HepG2 (cell line): ENCODE data around the gene JUND. TPM values are rescaled to one million over a fixed set of nuclear protein-coding genes. Genes with fewer than 3 reads are reported as not detected.
A peak's percentile ranks its signal among the peaks of the same experiment; 100 is the strongest.

Source experiments
- JUN ChIP-seq: sonication (generic); formaldehyde crosslinking; IDR thresholded peaks from 2 replicates; pipeline ENCODE4 v1.4.0; 2020; ENCODE audit warnings: mild to moderate bottlenecking, missing genetic modification reagents
- NONO ChIP-seq, 2 experiments: fragments of 450-650 bp in 1 of 2; sonication (generic) in 1 of 2; formaldehyde crosslinking in 1 of 2; IDR thresholded peaks in 1 of 2; conservative IDR thresholded peaks in 1 of 2; 2 replicates each; pipeline versions ENCODE4 v1.6.1 to v1.8.0; 2017 to 2022; ENCODE audit warnings: mild to moderate bottlenecking in 1 of 2, missing genetic modification reagents in 1 of 2, moderate library complexity in 1 of 2
- PAWR ChIP-seq: sonication (generic); formaldehyde crosslinking; IDR thresholded peaks from 2 replicates; pipeline ENCODE4 v1.4.0; 2020; ENCODE audit warnings: missing genetic modification reagents, mild to moderate bottlenecking, borderline replicate concordance
- POLR2A ChIP-seq, 2 experiments: IDR thresholded peaks; 2 replicates each; pipeline ENCODE4 v1.6.1; 2011; ENCODE audit warnings: low read depth in 2 of 2, low read length in 2 of 2, mild to moderate bottlenecking in 1 of 2, moderate library complexity in 1 of 2; ENCODE audit not compliant: insufficient read depth in 1 of 2
- POLR2G ChIP-seq: fragments of 200-400 bp; formaldehyde crosslinking; IDR thresholded peaks from 2 replicates; pipeline ENCODE4 v1.6.1; 2018; ENCODE audit warnings: mild to moderate bottlenecking, low read depth, low read length, moderate library complexity
- SMC3 ChIP-seq: IDR thresholded peaks from 2 replicates; pipeline ENCODE4 v1.6.1; 2011; ENCODE audit warnings: low read length, improper control_type of control experiment
- TEAD3 ChIP-seq: optimal IDR thresholded peaks from 2 replicates; pipeline ENCODE3; 2016; ENCODE audit warnings: borderline replicate concordance
- TFDP2 ChIP-seq: sonication (generic); formaldehyde crosslinking; IDR thresholded peaks from 2 replicates; pipeline ENCODE4 v1.4.0; 2020; ENCODE audit warnings: missing genetic modification reagents
- ZNF230 ChIP-seq: sonication (generic); formaldehyde crosslinking; IDR thresholded peaks from 2 replicates; pipeline ENCODE4 v1.4.0; 2020; ENCODE audit warnings: mild to moderate bottlenecking, missing genetic modification reagents
- ZNF691 ChIP-seq: sonication (generic); formaldehyde crosslinking; IDR thresholded peaks from 2 replicates; pipeline ENCODE4 v1.4.0; 2020; ENCODE audit warnings: missing genetic modification reagents, low read depth, mild to moderate bottlenecking, borderline replicate concordance
- ZNF709 ChIP-seq: sonication (generic); formaldehyde crosslinking; IDR thresholded peaks from 2 replicates; pipeline ENCODE4 v1.5.0; 2020; ENCODE audit warnings: mild to moderate bottlenecking, missing genetic modification reagents
- ZNF770 ChIP-seq: sonication (generic); formaldehyde crosslinking; IDR thresholded peaks from 2 replicates; pipeline ENCODE4 v1.5.0; 2020; ENCODE audit warnings: mild to moderate bottlenecking, missing genetic modification reagents
- ZNF850 ChIP-seq: sonication (generic); formaldehyde crosslinking; conservative IDR thresholded peaks from 2 replicates; pipeline ENCODE4 v1.9.0; 2021; ENCODE audit warnings: mild to moderate bottlenecking, missing genetic modification reagents
- ZSCAN5A ChIP-seq: sonication (generic); formaldehyde crosslinking; IDR thresholded peaks from 2 replicates; pipeline ENCODE4 v1.8.0; 2022; ENCODE audit warnings: mild to moderate bottlenecking, missing genetic modification reagents, borderline replicate concordance
- polyA plus RNA-seq, 8 experiments: library from polyadenylated mRNA; depleted of rRNA in 3 of 8; stranded (reverse) in 7 of 8; unstranded in 1 of 8; fragments of >200 nt; fragmentation: Illumina TruSeq in 4 of 8; extraction: Trizol in 4 of 8; gene quantifications; 2 replicates each; pipeline versions ENCODE4 v1.2.1 to v1.2.3, GENCODE V29; 2011 to 2016; ENCODE audit warnings: low read depth in 4 of 8, missing spikeins in 1 of 8, mixed read lengths in 1 of 8; ENCODE audit not compliant: insufficient read depth in 1 of 8
- total RNA-seq, 5 experiments: library from RNA; depleted of rRNA; stranded (reverse); fragments of >200 nt; fragmentation: Illumina TruSeq; extraction: Trizol; gene quantifications; 2 replicates each; pipeline ENCODE4 v1.2.3, GENCODE V29; 2016; ENCODE audit warnings: low read depth in 1 of 5
- TF ChIP-seq, protein P1 (sequence below): sonication (generic); formaldehyde crosslinking; IDR thresholded peaks from 2 replicates; pipeline ENCODE4 v1.4.0; 2020; ENCODE audit warnings: missing genetic modification reagents, borderline replicate concordance
- TF ChIP-seq, protein P2 (sequence below): sonication (generic); formaldehyde crosslinking; IDR thresholded peaks from 2 replicates; pipeline ENCODE4 v1.9.0; 2022; ENCODE audit warnings: missing genetic modification reagents, mild to moderate bottlenecking, borderline replicate concordance

Gene JUND
- total and polyA plus RNA-seq, 2 of the 13 experiments (the other 11 are each of a cell fraction or from before 2014, with no cell fraction given): 41.2 to 59.8 TPM

DNA sequence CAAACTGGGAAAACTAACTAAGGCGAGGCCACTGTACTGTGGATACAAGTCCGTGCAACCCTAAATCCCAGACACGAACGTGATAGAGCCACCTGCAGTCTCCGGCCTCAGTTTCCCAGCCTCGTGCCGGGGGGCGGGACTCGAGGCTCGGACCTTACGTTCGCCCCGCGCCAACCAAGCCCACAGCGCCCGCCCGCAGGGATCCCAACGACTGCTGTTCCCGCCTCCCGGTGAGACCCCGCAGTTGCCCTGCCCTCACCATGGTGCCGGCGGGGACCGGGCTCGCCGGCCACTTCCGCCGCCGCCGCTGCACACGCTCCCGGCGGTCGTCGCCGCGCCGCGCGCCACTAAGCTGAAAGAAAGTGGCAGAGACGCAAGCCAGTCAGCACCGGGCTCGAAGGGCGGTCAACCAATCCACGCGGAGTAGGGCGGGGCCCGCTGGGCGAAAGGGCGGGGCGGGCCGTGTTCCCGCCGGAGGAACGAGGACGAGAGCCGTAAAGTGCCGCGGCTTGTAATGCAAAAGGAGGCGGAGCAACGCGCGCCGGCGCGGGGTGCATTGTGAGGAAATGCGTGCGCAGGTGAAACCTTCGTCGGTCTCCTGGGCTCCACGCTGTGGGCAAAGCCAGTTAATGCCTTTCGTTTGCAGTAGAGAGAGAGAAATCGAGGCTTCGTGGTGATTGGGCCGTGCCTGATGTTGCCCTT is 41.5 kb upstream of the JUND start, which contains the start of gene LSM4 (continued):
- TF ChIP-seq, protein P1, sequence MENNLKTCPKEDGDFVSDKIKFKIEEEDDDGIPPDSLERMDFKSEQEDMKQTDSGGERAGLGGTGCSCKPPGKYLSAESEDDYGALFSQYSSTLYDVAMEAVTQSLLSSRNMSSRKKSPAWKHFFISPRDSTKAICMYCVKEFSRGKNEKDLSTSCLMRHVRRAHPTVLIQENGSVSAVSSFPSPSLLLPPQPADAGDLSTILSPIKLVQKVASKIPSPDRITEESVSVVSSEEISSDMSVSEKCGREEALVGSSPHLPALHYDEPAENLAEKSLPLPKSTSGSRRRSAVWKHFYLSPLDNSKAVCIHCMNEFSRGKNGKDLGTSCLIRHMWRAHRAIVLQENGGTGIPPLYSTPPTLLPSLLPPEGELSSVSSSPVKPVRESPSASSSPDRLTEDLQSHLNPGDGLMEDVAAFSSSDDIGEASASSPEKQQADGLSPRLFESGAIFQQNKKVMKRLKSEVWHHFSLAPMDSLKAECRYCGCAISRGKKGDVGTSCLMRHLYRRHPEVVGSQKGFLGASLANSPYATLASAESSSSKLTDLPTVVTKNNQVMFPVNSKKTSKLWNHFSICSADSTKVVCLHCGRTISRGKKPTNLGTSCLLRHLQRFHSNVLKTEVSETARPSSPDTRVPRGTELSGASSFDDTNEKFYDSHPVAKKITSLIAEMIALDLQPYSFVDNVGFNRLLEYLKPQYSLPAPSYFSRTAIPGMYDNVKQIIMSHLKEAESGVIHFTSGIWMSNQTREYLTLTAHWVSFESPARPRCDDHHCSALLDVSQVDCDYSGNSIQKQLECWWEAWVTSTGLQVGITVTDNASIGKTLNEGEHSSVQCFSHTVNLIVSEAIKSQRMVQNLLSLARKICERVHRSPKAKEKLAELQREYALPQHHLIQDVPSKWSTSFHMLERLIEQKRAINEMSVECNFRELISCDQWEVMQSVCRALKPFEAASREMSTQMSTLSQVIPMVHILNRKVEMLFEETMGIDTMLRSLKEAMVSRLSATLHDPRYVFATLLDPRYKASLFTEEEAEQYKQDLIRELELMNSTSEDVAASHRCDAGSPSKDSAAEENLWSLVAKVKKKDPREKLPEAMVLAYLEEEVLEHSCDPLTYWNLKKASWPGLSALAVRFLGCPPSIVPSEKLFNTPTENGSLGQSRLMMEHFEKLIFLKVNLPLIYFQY (CRISPR knock-in tag): no peak
- TF ChIP-seq ZNF691 (CRISPR knock-in tag): no peak
- TF ChIP-seq TFDP2: peak; percentile 98
- TF ChIP-seq ZNF770 (CRISPR knock-in tag): peak; percentile 44; the same call in 1 of the 2 replicates
- peak; percentile 78 for TF ChIP-seq POLR2G
- TF ChIP-seq ZNF709: 0 out of 2 replicates have a peak, but pooled peaks have one; percentile 84
- peak; percentile 77 for TF ChIP-seq TEAD3 (CRISPR knock-in tag)
- no peak for TF ChIP-seq JUN (CRISPR knock-in tag)
- no peak for TF ChIP-seq PAWR
- peak; percentile 40; the same call in 1 of the 2 replicates for TF ChIP-seq ZNF850 (CRISPR knock-in tag)
- TF ChIP-seq SMC3: peak; percentile 73
- no peak for TF ChIP-seq NONO (IDR thresholded peaks at IDR 0.05)
- peak; percentile 62 for TF ChIP-seq NONO (CRISPR knock-in tag; conservative IDR thresholded peaks at IDR 0.05)
- no peak; the same call in 1 of the 2 replicates for TF ChIP-seq ZNF230 (CRISPR knock-in tag)
- TF ChIP-seq, protein P2, sequence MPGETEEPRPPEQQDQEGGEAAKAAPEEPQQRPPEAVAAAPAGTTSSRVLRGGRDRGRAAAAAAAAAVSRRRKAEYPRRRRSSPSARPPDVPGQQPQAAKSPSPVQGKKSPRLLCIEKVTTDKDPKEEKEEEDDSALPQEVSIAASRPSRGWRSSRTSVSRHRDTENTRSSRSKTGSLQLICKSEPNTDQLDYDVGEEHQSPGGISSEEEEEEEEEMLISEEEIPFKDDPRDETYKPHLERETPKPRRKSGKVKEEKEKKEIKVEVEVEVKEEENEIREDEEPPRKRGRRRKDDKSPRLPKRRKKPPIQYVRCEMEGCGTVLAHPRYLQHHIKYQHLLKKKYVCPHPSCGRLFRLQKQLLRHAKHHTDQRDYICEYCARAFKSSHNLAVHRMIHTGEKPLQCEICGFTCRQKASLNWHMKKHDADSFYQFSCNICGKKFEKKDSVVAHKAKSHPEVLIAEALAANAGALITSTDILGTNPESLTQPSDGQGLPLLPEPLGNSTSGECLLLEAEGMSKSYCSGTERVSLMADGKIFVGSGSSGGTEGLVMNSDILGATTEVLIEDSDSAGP (CRISPR knock-in tag): peak; percentile 82
- no peak for TF ChIP-seq ZSCAN5A
- TF ChIP-seq POLR2A (IDR thresholded peaks at IDR 0.05; ENCODE audit: insufficient read depth in 1 of 2, low read depth in 2 of 2, low read length in 2 of 2): peak; percentile 66 to 69
